Activated naive CD4-positive, alpha-beta T cell (primary cell): ENCODE measurements around the gene ADRA2B.
"Not testable (repeated sequence)": the region's sequence is repeated elsewhere in the genome, so short reads cannot be mapped to it uniquely, and the experiment has no call there.

Experiments
- DNase-seq, 4 experiments: peaks; one replicate each; lab custom pipeline; 2025; lab: John Stamatoyannopoulos, UW

Gene ADRA2B

GRCh38 chr2:96089356-96090195 is 26.8 kb downstream of the ADRA2B start:
- no peak for DNase-seq

- no peak for DNase-seq
These were observed 27.7 kb downstream of the ADRA2B start for GRCh38 chr2:96088340-96089335.

GRCh38 chr2:96087130-96087529 is 29.2 kb downstream of the ADRA2B start:
- DNase-seq: no peak

- no peak for DNase-seq
These were observed 30.6 kb downstream of the ADRA2B start for GRCh38 chr2:96085541-96086355.

- not testable (repeated sequence) for DNase-seq
These were observed 31.4 kb downstream of the ADRA2B start for GRCh38 chr2:96084858-96085518.

- DNase-seq: no peak
These were observed 32.1 kb downstream of the ADRA2B start for GRCh38 chr2:96083989-96084857.

GRCh38 chr2:96083064-96083939 is 33.1 kb downstream of the ADRA2B start:
- DNase-seq: no peak

GRCh38 chr2:96082211-96083063 is 33.9 kb downstream of the ADRA2B start:
- DNase-seq: no peak

GRCh38 chr2:96081042-96081441 is 35.3 kb downstream of the ADRA2B start:
- DNase-seq: no peak

GRCh38 chr2:96075199-96075771 is 41.1 kb downstream of the ADRA2B start:
- no peak for DNase-seq

GRCh38 chr2:96074156-96074555 is 42.2 kb downstream of the ADRA2B start:
- DNase-seq: no peak

GRCh38 chr2:96073170-96073775 is 43.1 kb downstream of the ADRA2B start:
- no peak for DNase-seq

- no peak for DNase-seq
These were observed 43.6 kb downstream of the ADRA2B start for GRCh38 chr2:96072746-96073145.

GRCh38 chr2:96071977-96072491 is 44.3 kb downstream of the ADRA2B start:
- DNase-seq: not testable (repeated sequence)

- DNase-seq: not testable (repeated sequence)
These were observed 45.0 kb downstream of the ADRA2B start for GRCh38 chr2:96071087-96071976.

GRCh38 chr2:96070351-96070750 is 46.0 kb downstream of the ADRA2B start:
- not testable (repeated sequence) for DNase-seq
